ENCODE data around the gene PTCH2. TPM values are rescaled to one million over a fixed set of nuclear protein-coding genes. Genes with fewer than 3 reads are reported as not detected.

PTCH2 gene
- total RNA-seq, 2 donors from 2014 or later = 0.64 to 1.1 TPM

GRCh38 chr1:44776730-44777068, 66.4 kb downstream of the PTCH2 start:
- Mint-ChIP-seq H3K27me3 (no peaks in the 10 kb centered on the region), H3K4me3 (peak overlapping the region; percentile 98), H3K4me1 (peaks cover 41% of the 10 kb centered on the region), H3K36me3 (ENCODE audit: low read depth) (peaks cover 75% of the 10 kb centered on the region), H3K9me3 (no peaks in the 10 kb centered on the region), H3K27ac (peak overlapping the region; percentile 98)
- peak; percentile 3 for ATAC-seq (replicated peaks)

- no peaks in the 10 kb centered on the region for H3K27me3 Mint-ChIP-seq
- peak; percentile 43 for ATAC-seq (replicated peaks)
- H3K9me3 Mint-ChIP-seq = no peaks in the 10 kb centered on the region
- peaks cover 70% of the 10 kb centered on the region for H3K36me3 Mint-ChIP-seq (ENCODE audit: low read depth)
- H3K4me3 Mint-ChIP-seq = peak overlapping the region; percentile 98
- peaks cover 35% of the 10 kb centered on the region for H3K4me1 Mint-ChIP-seq
- peak overlapping the region; percentile 98 for H3K27ac Mint-ChIP-seq
These were observed 66.9 kb downstream of the PTCH2 start for GRCh38 chr1:44775930-44776729.

GRCh38 chr1:44775078-44775929, 67.7 kb downstream of the PTCH2 start, which contains the start of gene RPS8:
Gene RPS8, plus strand, starts transcription at chr1:44775540. Its CDS starts 57 bp downstream, at chr1:44775597.
- Mint-ChIP-seq H3K27me3 (no peaks in the 10 kb centered on the region), H3K27ac (peak within 1 kb of the TSS; percentile 98), H3K4me1 (peaks cover 33% of the 10 kb centered on the region), H3K4me3 (peak within 1 kb of the TSS; percentile 98), H3K36me3 (ENCODE audit: low read depth) (peaks cover 62% of the 10 kb centered on the region), H3K9me3 (no peaks in the 10 kb centered on the region)
- peak; percentile 87 for ATAC-seq (replicated peaks)

Other genes with a start within 250 kb of the PTCH2 start
- 1 to 10 TPM; 3.5 to 4.2 TPM for gene TMEM53, start 168.8 kb downstream of the PTCH2 start, total RNA-seq
- gene ARMH1, start 168.5 kb downstream of the PTCH2 start, total RNA-seq = 10 to 100 TPM; 10.7 to 65.8 TPM
- gene RNU5D-1, start 112.1 kb downstream of the PTCH2 start, total RNA-seq = not detected
- 100 to 1,000 TPM in 1 of 2 donors, 10 to 100 TPM in 1; 93.4 to 124 TPM for gene KIF2C, start 103.4 kb downstream of the PTCH2 start, total RNA-seq
- gene RPS8, start 67.7 kb downstream of the PTCH2 start, total RNA-seq = 1,000 to 10,000 TPM; 2,475 to 3,183 TPM
- gene BEST4, start 55.1 kb downstream of the PTCH2 start, total RNA-seq = 1 to 10 TPM in 1 of 2 donors, under 1 TPM in 1; 0.97 to 2.0 TPM
- 10 to 100 TPM; 58.7 to 92.0 TPM for gene PLK3, start 42.9 kb downstream of the PTCH2 start, total RNA-seq
- 1 to 10 TPM in 1 of 2 donors, under 1 TPM in 1; 0.56 to 1.2 TPM for gene DYNLT4, start 35.9 kb downstream of the PTCH2 start, total RNA-seq
- gene BTBD19, start 34.7 kb downstream of the PTCH2 start, total RNA-seq = 10 to 100 TPM; 15.9 to 62.7 TPM
- 10 to 100 TPM; 20.1 to 44.2 TPM for gene EIF2B3, start 143.3 kb upstream of the PTCH2 start, total RNA-seq
- gene HECTD3, start 168.1 kb upstream of the PTCH2 start, total RNA-seq = 10 to 100 TPM; 23.2 to 29.5 TPM
- gene UROD, start 169.0 kb upstream of the PTCH2 start, total RNA-seq = 100 to 1,000 TPM in 1 of 2 donors, 10 to 100 TPM in 1; 81.7 to 134 TPM

All from activated T-helper 17 cell treated with anti-CD3 and anti-CD28 coated beads, Interleukin-2, amount 50 U/mL, for 72 hours (primary cell).